A549 treated with ZK216348 at 1 μM for 4 hours (cell line): Measurements from ENCODE around the gene SLC5A8. TPM values are rescaled to one million over a fixed set of nuclear protein-coding genes. Genes with fewer than 3 reads are reported as not detected.

Experiments used
- total RNA-seq: library from RNA; stranded (reverse); fragments of 200-300 nt; extraction: Qiagen RNA extraction; gene quantifications from 5 replicates; pipeline ENCODE4 v1.2.3, GENCODE V29; 2022; ENCODE audit warnings: low read depth

SLC5A8 gene, protein sequence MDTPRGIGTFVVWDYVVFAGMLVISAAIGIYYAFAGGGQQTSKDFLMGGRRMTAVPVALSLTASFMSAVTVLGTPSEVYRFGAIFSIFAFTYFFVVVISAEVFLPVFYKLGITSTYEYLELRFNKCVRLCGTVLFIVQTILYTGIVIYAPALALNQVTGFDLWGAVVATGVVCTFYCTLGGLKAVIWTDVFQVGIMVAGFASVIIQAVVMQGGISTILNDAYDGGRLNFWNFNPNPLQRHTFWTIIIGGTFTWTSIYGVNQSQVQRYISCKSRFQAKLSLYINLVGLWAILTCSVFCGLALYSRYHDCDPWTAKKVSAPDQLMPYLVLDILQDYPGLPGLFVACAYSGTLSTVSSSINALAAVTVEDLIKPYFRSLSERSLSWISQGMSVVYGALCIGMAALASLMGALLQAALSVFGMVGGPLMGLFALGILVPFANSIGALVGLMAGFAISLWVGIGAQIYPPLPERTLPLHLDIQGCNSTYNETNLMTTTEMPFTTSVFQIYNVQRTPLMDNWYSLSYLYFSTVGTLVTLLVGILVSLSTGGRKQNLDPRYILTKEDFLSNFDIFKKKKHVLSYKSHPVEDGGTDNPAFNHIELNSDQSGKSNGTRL
- not detected in 5 replicates for total RNA-seq

GRCh38 chr12:101209319-101210302, at the start of gene SLC5A8:
TSS of gene SLC5A8 (minus strand) at chr12:101210238. CDS start at chr12:101209848, 390 bp downstream.

Other genes starting within 250 kb of the SLC5A8 start
- gene UTP20, start 69.9 kb upstream of the SLC5A8 start, total RNA-seq, result 13.8 to 19.4 TPM (median 16.6 TPM) in 5 replicates
- gene ARL1, start 197.5 kb upstream of the SLC5A8 start, total RNA-seq, result 61.0 to 82.1 TPM (median 63.0 TPM) in 5 replicates